HCT116 (cell line): ENCODE measurements around the gene SCT.

Source experiments
- EGR1 ChIP-seq: IDR thresholded peaks from 2 replicates; pipeline ENCODE4 v1.6.1; 2012; ENCODE audit warnings: low read depth
- ELF1 ChIP-seq: IDR thresholded peaks from 2 replicates; pipeline ENCODE4 v1.6.1; 2012; ENCODE audit warnings: low read depth, borderline replicate concordance
- EZH2 ChIP-seq: fragments of 200-600 bp; sonication (generic); IDR thresholded peaks from 2 replicates; pipeline ENCODE4 v1.6.1; 2017; ENCODE audit warnings: antibody characterized with exemption, mixed run types
- POLR2A ChIP-seq: IDR thresholded peaks from 2 replicates; pipeline ENCODE4 v1.7.0; 2011; ENCODE audit warnings: borderline replicate concordance; ENCODE audit not compliant: insufficient read depth, insufficient read length; ENCODE audit errors: extremely low read depth
- POLR2AphosphoS5 ChIP-seq: IDR thresholded peaks from 2 replicates; pipeline ENCODE4 v1.6.1; 2011; ENCODE audit warnings: mild to moderate bottlenecking, low read depth, low read length, moderate library complexity
- TF ChIP-seq, protein P1 (sequence below), 3 experiments: fragments of 200-600 bp in 1 of 3; sonication (generic) in 1 of 3; IDR thresholded peaks in 2 of 3; conservative IDR thresholded peaks in 1 of 3; 2 replicates each; pipeline ENCODE4 v1.5.1; 2012 to 2017; ENCODE audit warnings: low read depth in 2 of 3, low read length in 2 of 3, antibody characterized with exemption in 1 of 3, borderline replicate concordance in 1 of 3, control low read depth in 1 of 3, mild to moderate bottlenecking in 1 of 3, mixed read lengths in 1 of 3, mixed run types in 1 of 3, moderate library complexity in 1 of 3; ENCODE audit not compliant: insufficient read depth in 1 of 3
- TF ChIP-seq, protein P2 (sequence below): IDR thresholded peaks from 2 replicates; pipeline ENCODE4 v1.6.1; 2012; ENCODE audit warnings: low read depth
- TF ChIP-seq, protein P3 (sequence below): IDR thresholded peaks from 2 replicates; pipeline ENCODE4 v1.6.1; 2012

DNA sequence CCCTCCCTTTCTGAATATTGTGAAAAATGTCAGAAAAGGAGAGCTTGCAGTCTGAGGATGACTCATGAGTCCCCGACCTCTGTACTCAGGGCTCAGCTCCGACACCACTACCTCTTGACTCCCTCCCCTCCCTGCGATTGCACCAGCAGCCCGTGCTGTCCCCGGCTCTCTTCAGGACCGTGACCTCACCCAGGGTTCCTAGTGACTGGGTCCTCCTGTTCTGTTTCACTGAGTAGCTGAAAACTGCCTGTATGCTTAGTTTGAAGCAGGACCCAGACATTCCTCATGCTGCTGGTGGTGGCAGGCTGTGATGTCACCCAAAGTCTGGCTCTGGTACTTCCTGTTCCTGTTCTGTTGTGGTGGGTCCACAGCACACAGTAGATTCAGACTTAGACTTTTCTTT, 39.0 kb downstream of the SCT start:
- TF ChIP-seq, protein P1, sequence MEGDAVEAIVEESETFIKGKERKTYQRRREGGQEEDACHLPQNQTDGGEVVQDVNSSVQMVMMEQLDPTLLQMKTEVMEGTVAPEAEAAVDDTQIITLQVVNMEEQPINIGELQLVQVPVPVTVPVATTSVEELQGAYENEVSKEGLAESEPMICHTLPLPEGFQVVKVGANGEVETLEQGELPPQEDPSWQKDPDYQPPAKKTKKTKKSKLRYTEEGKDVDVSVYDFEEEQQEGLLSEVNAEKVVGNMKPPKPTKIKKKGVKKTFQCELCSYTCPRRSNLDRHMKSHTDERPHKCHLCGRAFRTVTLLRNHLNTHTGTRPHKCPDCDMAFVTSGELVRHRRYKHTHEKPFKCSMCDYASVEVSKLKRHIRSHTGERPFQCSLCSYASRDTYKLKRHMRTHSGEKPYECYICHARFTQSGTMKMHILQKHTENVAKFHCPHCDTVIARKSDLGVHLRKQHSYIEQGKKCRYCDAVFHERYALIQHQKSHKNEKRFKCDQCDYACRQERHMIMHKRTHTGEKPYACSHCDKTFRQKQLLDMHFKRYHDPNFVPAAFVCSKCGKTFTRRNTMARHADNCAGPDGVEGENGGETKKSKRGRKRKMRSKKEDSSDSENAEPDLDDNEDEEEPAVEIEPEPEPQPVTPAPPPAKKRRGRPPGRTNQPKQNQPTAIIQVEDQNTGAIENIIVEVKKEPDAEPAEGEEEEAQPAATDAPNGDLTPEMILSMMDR (IDR thresholded peaks at IDR 0.05 in 2 of 3, conservative IDR thresholded peaks at IDR 0.05 in 1 of 3; ENCODE audit: borderline replicate concordance in 1 of 3, insufficient read depth in 1 of 3, low read depth in 2 of 3, low read length in 2 of 3) = no peak
- TF ChIP-seq, protein P2, sequence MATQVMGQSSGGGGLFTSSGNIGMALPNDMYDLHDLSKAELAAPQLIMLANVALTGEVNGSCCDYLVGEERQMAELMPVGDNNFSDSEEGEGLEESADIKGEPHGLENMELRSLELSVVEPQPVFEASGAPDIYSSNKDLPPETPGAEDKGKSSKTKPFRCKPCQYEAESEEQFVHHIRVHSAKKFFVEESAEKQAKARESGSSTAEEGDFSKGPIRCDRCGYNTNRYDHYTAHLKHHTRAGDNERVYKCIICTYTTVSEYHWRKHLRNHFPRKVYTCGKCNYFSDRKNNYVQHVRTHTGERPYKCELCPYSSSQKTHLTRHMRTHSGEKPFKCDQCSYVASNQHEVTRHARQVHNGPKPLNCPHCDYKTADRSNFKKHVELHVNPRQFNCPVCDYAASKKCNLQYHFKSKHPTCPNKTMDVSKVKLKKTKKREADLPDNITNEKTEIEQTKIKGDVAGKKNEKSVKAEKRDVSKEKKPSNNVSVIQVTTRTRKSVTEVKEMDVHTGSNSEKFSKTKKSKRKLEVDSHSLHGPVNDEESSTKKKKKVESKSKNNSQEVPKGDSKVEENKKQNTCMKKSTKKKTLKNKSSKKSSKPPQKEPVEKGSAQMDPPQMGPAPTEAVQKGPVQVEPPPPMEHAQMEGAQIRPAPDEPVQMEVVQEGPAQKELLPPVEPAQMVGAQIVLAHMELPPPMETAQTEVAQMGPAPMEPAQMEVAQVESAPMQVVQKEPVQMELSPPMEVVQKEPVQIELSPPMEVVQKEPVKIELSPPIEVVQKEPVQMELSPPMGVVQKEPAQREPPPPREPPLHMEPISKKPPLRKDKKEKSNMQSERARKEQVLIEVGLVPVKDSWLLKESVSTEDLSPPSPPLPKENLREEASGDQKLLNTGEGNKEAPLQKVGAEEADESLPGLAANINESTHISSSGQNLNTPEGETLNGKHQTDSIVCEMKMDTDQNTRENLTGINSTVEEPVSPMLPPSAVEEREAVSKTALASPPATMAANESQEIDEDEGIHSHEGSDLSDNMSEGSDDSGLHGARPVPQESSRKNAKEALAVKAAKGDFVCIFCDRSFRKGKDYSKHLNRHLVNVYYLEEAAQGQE = no peak
- TF ChIP-seq POLR2A (no peak), ELF1 (no peak), EZH2 (no peak), POLR2AphosphoS5 (no peak), EGR1 (no peak)
- TF ChIP-seq, protein P3, sequence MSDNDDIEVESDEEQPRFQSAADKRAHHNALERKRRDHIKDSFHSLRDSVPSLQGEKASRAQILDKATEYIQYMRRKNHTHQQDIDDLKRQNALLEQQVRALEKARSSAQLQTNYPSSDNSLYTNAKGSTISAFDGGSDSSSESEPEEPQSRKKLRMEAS = no peak
